GM12878 (cell line): ENCODE results near the gene CALCR. TPM values are rescaled to one million over a fixed set of nuclear protein-coding genes. Genes with fewer than 3 reads are reported as not detected.

Experiments
- ATAC-seq: fragments of 200-7000 bp; cut with Tn5 transposase; 3 replicates; pipeline ENCODE4 v1.9.1; 2020; ENCODE audit warnings: mild to moderate bottlenecking, moderate library complexity
- BruUV-seq: library from RNA; stranded (reverse); fragments of 400-500 nt; replicated peaks from 2 replicates; lab custom pipeline; 2021; lab: Mats Ljungman, UMichigan
- CTCF ChIA-PET: fragments of 300-600 bp; sonication (Branson Sonifier 250); formaldehyde crosslinking; extraction: SDS; loops from one replicate; lab custom pipeline; 2021; ENCODE audit warnings: inconsistent platforms; lab: Yijun Ruan, JAX
- POLR2A ChIA-PET: fragments of 350-600 bp; formaldehyde crosslinking; extraction: SDS; loops from one replicate; lab custom pipeline; 2021; ENCODE audit warnings: inconsistent platforms; lab: Charles Lee
- RAD21 ChIA-PET: fragments of 300-600 bp; sonication (Branson Sonifier 250); formaldehyde crosslinking; loops from one replicate; lab custom pipeline; 2023; ENCODE audit warnings: antibody characterized with exemption; ENCODE audit not compliant: unreplicated experiment; lab: Charles Lee
- SMC1A ChIA-PET: fragments of 300-600 bp; sonication (Branson Sonifier 250); formaldehyde crosslinking; loops from one replicate; lab custom pipeline; 2023; ENCODE audit not compliant: unreplicated experiment, uncharacterized antibody; lab: Charles Lee
- DNase-seq: peaks from one replicate; pipeline ENCODE4 v3.0.0-alpha.2; 2011; ENCODE audit warnings: low read depth, low spot score
- FAIRE-seq: peaks from 3 replicates; lab custom pipeline; 2011; peaks lifted over from hg19 to GRCh38; lab: Jason Lieb, UNC
- H2AFZ ChIP-seq: 2 replicates; pipeline ENCODE4 v1.6.0; 2011; ENCODE audit warnings: low read depth, low read length, control low read depth; ENCODE audit not compliant: control insufficient read depth
- H3K27ac ChIP-seq: 2 replicates; pipeline ENCODE4 v1.5.1; 2011; ENCODE audit warnings: control low read depth; ENCODE audit not compliant: control insufficient read depth, insufficient read depth
- H3K27me3 ChIP-seq, 2 experiments: replicated peaks in 1 of 2; 2 replicates each; pipeline versions ENCODE4 v1.6.0 to v1.6.1; 2011; ENCODE audit warnings: low read length in 1 of 2; ENCODE audit not compliant: control insufficient read depth in 2 of 2, insufficient read depth in 2 of 2
- H3K36me3 ChIP-seq, 2 experiments: 2 replicates each; pipeline ENCODE4 v1.5.1; 2011; ENCODE audit warnings: low read length in 1 of 2; ENCODE audit not compliant: control insufficient read depth in 2 of 2, insufficient read depth in 2 of 2
- H3K4me1 ChIP-seq: 2 replicates; pipeline ENCODE4 v1.6.1; 2011; ENCODE audit warnings: mild to moderate bottlenecking, low read length, moderate library complexity, mixed read lengths; ENCODE audit not compliant: control insufficient read depth, insufficient read depth
- H3K4me2 ChIP-seq: 2 replicates; pipeline ENCODE4 v1.6.0; 2011; ENCODE audit warnings: control low read depth; ENCODE audit not compliant: control insufficient read depth, insufficient read depth
- H3K4me3 ChIP-seq: fragments of 200-600 bp; sonication (generic); 2 replicates; pipeline ENCODE4 v1.5.1; 2016
- H3K79me2 ChIP-seq: 2 replicates; pipeline ENCODE4 v1.6.0; 2011; ENCODE audit warnings: low read length; ENCODE audit not compliant: control insufficient read depth, insufficient read depth
- H3K9ac ChIP-seq: 2 replicates; pipeline ENCODE4 v1.8.0; 2011; ENCODE audit warnings: low read length, control low read depth, mixed read lengths; ENCODE audit not compliant: control insufficient read depth, insufficient read depth
- H3K9me3 ChIP-seq: replicated peaks from 3 replicates; pipeline ENCODE4 v1.5.1; 2011; ENCODE audit warnings: mild to moderate bottlenecking, low read length; ENCODE audit not compliant: control insufficient read depth, insufficient read depth
- H4K20me1 ChIP-seq: 2 replicates; pipeline ENCODE4 v1.6.0; 2011; ENCODE audit not compliant: control insufficient read depth, insufficient read depth
- CREM ChIP-seq: IDR thresholded peaks from 2 replicates; pipeline ENCODE4 v1.6.1; 2014; ENCODE audit warnings: antibody characterized with exemption, low read depth
- FOXK2 ChIP-seq: fragments of 450-650 bp; IDR thresholded peaks from 2 replicates; pipeline ENCODE4 v1.6.1; 2017; ENCODE audit warnings: mild to moderate bottlenecking, moderate library complexity
- JUND ChIP-seq: IDR thresholded peaks from 2 replicates; pipeline ENCODE4 v1.6.1; 2012; ENCODE audit warnings: low read depth, mild to moderate bottlenecking, low read length, improper control_type of control experiment, moderate library complexity
- RAD21 ChIP-seq: IDR thresholded peaks from 2 replicates; pipeline ENCODE4 v1.6.1; 2011; ENCODE audit warnings: mild to moderate bottlenecking, low read depth, low read length, moderate library complexity; ENCODE audit not compliant: insufficient read depth
- RUNX3 ChIP-seq: IDR thresholded peaks from 2 replicates; pipeline ENCODE4 v1.6.1; 2012; ENCODE audit warnings: low read length, inconsistent platforms
- STAT1 ChIP-seq: fragments of 450-650 bp; conservative IDR thresholded peaks from 2 replicates; pipeline ENCODE4 v1.6.1; 2014; ENCODE audit warnings: antibody characterized with exemption, mild to moderate bottlenecking
- ZNF217 ChIP-seq: fragments of 450-650 bp; IDR thresholded peaks from 2 replicates; pipeline ENCODE4 v1.6.1; 2017; ENCODE audit warnings: antibody characterized with exemption, mild to moderate bottlenecking
- WGBS: methylation state at CpG from one replicate; pipeline ENCODE4 v1.1.6; 2016; ENCODE audit warnings: low lambda C conversion rate; ENCODE audit not compliant: insufficient replicate concordance, insufficient coverage; ENCODE audit errors: missing lambda C conversion rate; 5-methylcytosine and 5-hydroxymethylcytosine counted together
- in situ Hi-C: fragments of 300-500 bp; cut with MboI; formaldehyde crosslinking; loops from 9 replicates; pipeline ENCODE4 v1.14.3; 2018; ENCODE audit warnings: mixed read lengths
- intact Hi-C: fragments of 100-400 bp; cut with micrococcal nuclease; formaldehyde crosslinking; loops from one replicate; pipeline ENCODE4 v1.14.2; 2022; ENCODE audit not compliant: unreplicated experiment
- polyA plus RNA-seq, 11 experiments: library from polyadenylated mRNA; depleted of rRNA in 4 of 11; unstranded in 6 of 11; stranded (reverse) in 5 of 11; fragments of >200 nt; fragmentation: Nextera tagmentation in 4 of 11; fragmentation: Illumina TruSeq in 1 of 11; extraction: Ambion mirVana in 4 of 11; extraction: Trizol in 1 of 11; gene quantifications; 1 replicate in 1 of 11; 2 replicates in 10 of 11; pipeline versions ENCODE4 v1.2.1 to v1.2.3, GENCODE V29; 2011 to 2016; ENCODE audit warnings: inconsistent platforms in 2 of 11, missing spikeins in 2 of 11, low read depth in 1 of 11
- total RNA-seq, 4 experiments: library from RNA; depleted of rRNA in 3 of 4; stranded (reverse); fragments of >200 nt in 3 of 4; fragmentation: Illumina TruSeq in 1 of 4; extraction: Trizol in 1 of 4; gene quantifications; 2 replicates each; pipeline versions ENCODE4 v1.2.1 to v1.2.3, GENCODE V29; 2013 to 2021
- TF ChIP-seq, protein P1 (sequence below): fragments of 450-650 bp; formaldehyde crosslinking; IDR thresholded peaks from 2 replicates; pipeline ENCODE4 v1.4.0; 2020; ENCODE audit warnings: mild to moderate bottlenecking, moderate library complexity

Gene CALCR
- total and polyA plus RNA-seq, 10 of the 15 experiments (the other 5 are each of a cell fraction or from before 2014, with no cell fraction given) = not detected

DNA sequence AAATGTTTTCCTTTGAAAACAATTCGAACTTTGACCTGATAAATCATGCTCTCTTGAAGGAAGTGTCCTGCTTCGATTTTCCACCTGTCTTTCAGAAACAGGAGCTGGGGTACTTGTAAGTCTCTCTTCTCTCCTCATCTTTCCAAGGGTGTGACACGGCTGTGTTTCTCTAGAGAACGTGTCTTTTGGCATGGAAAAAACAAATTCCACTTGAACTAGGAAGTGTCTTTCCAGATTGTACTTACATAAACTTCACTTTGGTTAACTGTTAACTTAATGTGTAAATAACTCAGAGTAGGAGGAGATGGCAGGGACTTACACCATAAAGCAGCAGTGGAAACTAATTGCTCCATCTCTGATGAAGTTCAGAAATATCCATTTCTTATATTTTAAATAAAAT lies 4.2 kb upstream of the CALCR start:
- H3K9me3 ChIP-seq = no peaks in the 10 kb centered on the region
- no peak for TF ChIP-seq FOXK2
- TF ChIP-seq CREM = no peak
- TF ChIP-seq JUND = no peak
- TF ChIP-seq RAD21 = no peak
- no peak for TF ChIP-seq STAT1
- no peak for TF ChIP-seq ZNF217
- TF ChIP-seq, protein P1, sequence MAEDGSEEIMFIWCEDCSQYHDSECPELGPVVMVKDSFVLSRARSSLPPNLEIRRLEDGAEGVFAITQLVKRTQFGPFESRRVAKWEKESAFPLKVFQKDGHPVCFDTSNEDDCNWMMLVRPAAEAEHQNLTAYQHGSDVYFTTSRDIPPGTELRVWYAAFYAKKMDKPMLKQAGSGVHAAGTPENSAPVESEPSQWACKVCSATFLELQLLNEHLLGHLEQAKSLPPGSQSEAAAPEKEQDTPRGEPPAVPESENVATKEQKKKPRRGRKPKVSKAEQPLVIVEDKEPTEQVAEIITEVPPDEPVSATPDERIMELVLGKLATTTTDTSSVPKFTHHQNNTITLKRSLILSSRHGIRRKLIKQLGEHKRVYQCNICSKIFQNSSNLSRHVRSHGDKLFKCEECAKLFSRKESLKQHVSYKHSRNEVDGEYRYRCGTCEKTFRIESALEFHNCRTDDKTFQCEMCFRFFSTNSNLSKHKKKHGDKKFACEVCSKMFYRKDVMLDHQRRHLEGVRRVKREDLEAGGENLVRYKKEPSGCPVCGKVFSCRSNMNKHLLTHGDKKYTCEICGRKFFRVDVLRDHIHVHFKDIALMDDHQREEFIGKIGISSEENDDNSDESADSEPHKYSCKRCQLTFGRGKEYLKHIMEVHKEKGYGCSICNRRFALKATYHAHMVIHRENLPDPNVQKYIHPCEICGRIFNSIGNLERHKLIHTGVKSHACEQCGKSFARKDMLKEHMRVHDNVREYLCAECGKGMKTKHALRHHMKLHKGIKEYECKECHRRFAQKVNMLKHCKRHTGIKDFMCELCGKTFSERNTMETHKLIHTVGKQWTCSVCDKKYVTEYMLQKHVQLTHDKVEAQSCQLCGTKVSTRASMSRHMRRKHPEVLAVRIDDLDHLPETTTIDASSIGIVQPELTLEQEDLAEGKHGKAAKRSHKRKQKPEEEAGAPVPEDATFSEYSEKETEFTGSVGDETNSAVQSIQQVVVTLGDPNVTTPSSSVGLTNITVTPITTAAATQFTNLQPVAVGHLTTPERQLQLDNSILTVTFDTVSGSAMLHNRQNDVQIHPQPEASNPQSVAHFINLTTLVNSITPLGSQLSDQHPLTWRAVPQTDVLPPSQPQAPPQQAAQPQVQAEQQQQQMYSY = no peak
- no peak for TF ChIP-seq RUNX3
- TF ChIP-seq, all 136 proteins: peak for 0
- peaks cover 0 to 6% of the 10 kb centered on the region in 2 experiments; a peak in 2 of 4 replicates for H3K27me3 ChIP-seq
- ChIA-PET SMC1A (interaction anchor here (1.0 to 1.4 kb wide), 2 partner anchors 9 to 40 kb away, joined by 3 read pairs; no protein-coding TSS in a partner anchor), POLR2A (no interaction called here), CTCF (interaction anchor here (1.8 kb wide), 1 partner anchor 27 kb away, joined by 3 read pairs; no protein-coding TSS in a partner anchor), RAD21 (no interaction called here)
- H3K4me1 ChIP-seq = no peaks in the 10 kb centered on the region
- no peaks in the 10 kb centered on the region for H3K79me2 ChIP-seq
- H3K9ac ChIP-seq = no peak overlapping the region
- BruUV-seq = no TSS peak
- H3K4me3 ChIP-seq = no peak overlapping the region
- no peak overlapping the region for H3K4me2 ChIP-seq
- no peak for ATAC-seq
- 0% methylated on average over 4 of the region's 4 CpGs for WGBS
- intact Hi-C loops = no loop called here
- H4K20me1 ChIP-seq = no peaks in the 10 kb centered on the region
- FAIRE-seq = no peak
- H3K36me3 ChIP-seq = no peaks in the 10 kb centered on the region
- no peak overlapping the region for H2AFZ ChIP-seq
- in situ Hi-C loops = no loop called here
- no peak for DNase-seq
- no peak overlapping the region for H3K27ac ChIP-seq
